ENCODE measurements around the gene GRPEL1. TPM values are rescaled to one million over a fixed set of nuclear protein-coding genes. Genes with fewer than 3 reads are reported as not detected.
A peak's percentile ranks its signal among the peaks of the same experiment; 100 is the strongest.

The GRPEL1 gene
- total RNA-seq, 1 experiment from 2014 or later: 74.5 TPM

- Histone ChIP-seq H3K9me2 (replicated peaks; ENCODE audit: low read length) (no peaks in the 10 kb centered on the region), H4K20me1 (ENCODE audit: low read length) (no peaks in the 10 kb centered on the region), H3K27ac (ENCODE audit: low read length) (no peak overlapping the region), H3K36me3 (ENCODE audit: low read depth, low read length) (no peaks in the 10 kb centered on the region), H3F3A (ENCODE audit: low read length, unreplicated experiment) (no peaks in the 10 kb centered on the region), H3K9ac (ENCODE audit: low read length) (no peak overlapping the region), H2AFZ (ENCODE audit: low read length) (no peak overlapping the region), H3K4me1 (ENCODE audit: insufficient read depth, low read length) (peaks cover 16% of the 10 kb centered on the region; the same call in 1 of the 2 replicates), H3K79me2 (ENCODE audit: low read length) (no peaks in the 10 kb centered on the region), H3K9me3 (ENCODE audit: low read length) (no peaks in the 10 kb centered on the region), H3K27me3 (ENCODE audit: low read length) (no peaks in the 10 kb centered on the region), H3K4me2 (ENCODE audit: low read length) (no peak overlapping the region), H3K4me3 (ENCODE audit: low read length) (no peak overlapping the region)
- no peak for DNase-seq
- TF ChIP-seq CTCF (conservative IDR thresholded peaks at IDR 0.05; ENCODE audit: low read depth, low read length): no peak
- no peak for TF ChIP-seq EZH2phosphoT487 (IDR thresholded peaks at IDR 0.05; ENCODE audit: borderline replicate concordance, low read length)
- ChIA-PET CTCF (interaction anchor here (0.6 kb wide), 1 partner anchor 47 kb away, joined by 6 read pairs; no protein-coding TSS in a partner anchor), POLR2A (ENCODE audit: unreplicated experiment) (no interaction called here)
- BruUV-seq (replicated peaks): no TSS peak
- ATAC-seq: no peak
- intact Hi-C loops (cut with micrococcal nuclease): no loop called here
These were observed 36.6 kb upstream of the GRPEL1 start for GRCh38 chr4:7104366-7105031.

- POLR2A ChIA-PET (ENCODE audit: unreplicated experiment): no interaction called here
- TF ChIP-seq EZH2 (IDR thresholded peaks at IDR 0.05; ENCODE audit: low read length, unreplicated experiment): no peak
- TF ChIP-seq EZH2phosphoT487 (IDR thresholded peaks at IDR 0.05; ENCODE audit: borderline replicate concordance, low read length): no peak
- no peak for TF ChIP-seq CTCF (conservative IDR thresholded peaks at IDR 0.05; ENCODE audit: low read depth, low read length)
- H4K20me1 ChIP-seq (ENCODE audit: low read length): no peaks in the 10 kb centered on the region
- H3K9me3 ChIP-seq (ENCODE audit: low read length): no peaks in the 10 kb centered on the region
- DNase-seq: no peak
- H3K4me2 ChIP-seq (ENCODE audit: low read length): peak overlapping the region; percentile 99
- peak overlapping the region; percentile 70; the same call in 1 of the 2 replicates for H2AFZ ChIP-seq (ENCODE audit: low read length)
- BruUV-seq (replicated peaks): no TSS peak
- no peaks in the 10 kb centered on the region for H3K27me3 ChIP-seq (ENCODE audit: low read length)
- no peaks in the 10 kb centered on the region for H3K79me2 ChIP-seq (ENCODE audit: low read length)
- H3K9ac ChIP-seq (ENCODE audit: low read length): no peak overlapping the region
- H3K9me2 ChIP-seq (replicated peaks; ENCODE audit: low read length): no peaks in the 10 kb centered on the region
- H3K27ac ChIP-seq (ENCODE audit: low read length): no peak overlapping the region
- intact Hi-C loops (cut with micrococcal nuclease): no loop called here
- peaks cover 16% of the 10 kb centered on the region; the same call in 1 of the 2 replicates for H3K4me1 ChIP-seq (ENCODE audit: insufficient read depth, low read length)
- peak overlapping the region; percentile 90 for H3K4me3 ChIP-seq (ENCODE audit: low read length)
- H3F3A ChIP-seq (ENCODE audit: low read length, unreplicated experiment): no peaks in the 10 kb centered on the region
- CTCF ChIA-PET: no interaction called here
- ATAC-seq: no peak; the same call in 1 of the 2 replicates
- H3K36me3 ChIP-seq (ENCODE audit: low read depth, low read length): no peaks in the 10 kb centered on the region
These were observed 35.9 kb upstream of the GRPEL1 start for GRCh38 chr4:7103607-7104365.
